Muscle of back (tissue), 11 donors: ENCODE data around the gene SNRNP35. TPM values are rescaled to one million over a fixed set of nuclear protein-coding genes. Genes with fewer than 3 reads are reported as not detected.
"Not testable (repeated sequence)": the region's sequence is repeated elsewhere in the genome, so short reads cannot be mapped to it uniquely, and the experiment has no call there.

ENCODE experiments used
- DNase-seq, 3 donors: peaks; one replicate each; pipeline versions ENCODE4 v3.0.0 to v3.0.0-alpha.2; 2013
- polyA plus RNA-seq, 10 donors: library from polyadenylated mRNA; unstranded; fragments of 120-200 nt; gene quantifications; one replicate each; pipeline ENCODE4 v1.2.1, GENCODE V29; 2013; ENCODE audit not compliant: insufficient read length in 10 of 10

SNRNP35 gene
- polyA plus RNA-seq, 10 donors, result 24.5 to 30.6 (median 28.6) TPM

DNA sequence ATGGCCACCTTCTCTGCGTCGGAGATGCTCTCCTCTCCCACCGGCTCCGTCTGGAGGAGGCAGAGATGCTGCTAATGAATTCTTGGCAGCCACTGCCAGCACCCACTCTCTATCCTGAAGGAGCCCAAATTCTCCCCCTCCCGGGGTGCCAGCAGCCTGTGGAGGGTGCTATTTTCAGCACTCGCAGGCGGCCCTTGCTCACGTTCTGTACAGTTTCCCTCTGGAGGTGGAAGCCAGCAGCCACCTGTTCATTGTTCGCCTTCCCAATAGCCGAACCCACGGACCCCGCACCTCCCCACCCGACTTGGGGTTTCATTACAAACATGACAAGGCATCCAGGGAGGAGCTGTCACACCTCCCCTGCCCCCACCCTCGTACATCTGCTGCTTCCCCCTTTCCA, 27.8 kb downstream of the SNRNP35 start:
- DNase-seq, result no peak

DNA sequence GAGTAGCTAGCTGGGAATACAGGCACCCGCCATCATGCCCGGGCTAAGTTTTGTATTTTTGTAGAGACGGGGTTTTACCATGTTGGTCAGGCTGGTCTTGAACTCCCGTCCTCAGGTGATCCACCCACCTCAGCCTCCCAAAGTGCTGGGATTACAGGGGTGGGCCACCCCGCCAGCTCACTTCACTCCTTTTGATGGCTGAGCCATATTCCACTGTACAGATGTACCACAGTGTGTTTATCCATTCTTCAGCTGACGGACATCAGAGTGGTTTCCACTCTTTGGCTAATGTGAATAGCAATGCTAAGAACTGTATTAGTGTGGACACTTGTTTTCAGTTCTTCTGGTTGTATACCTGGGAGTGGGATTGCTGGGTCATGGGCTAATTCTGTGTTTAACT, 29.5 kb downstream of the SNRNP35 start:
- DNase-seq, result no peak

DNA sequence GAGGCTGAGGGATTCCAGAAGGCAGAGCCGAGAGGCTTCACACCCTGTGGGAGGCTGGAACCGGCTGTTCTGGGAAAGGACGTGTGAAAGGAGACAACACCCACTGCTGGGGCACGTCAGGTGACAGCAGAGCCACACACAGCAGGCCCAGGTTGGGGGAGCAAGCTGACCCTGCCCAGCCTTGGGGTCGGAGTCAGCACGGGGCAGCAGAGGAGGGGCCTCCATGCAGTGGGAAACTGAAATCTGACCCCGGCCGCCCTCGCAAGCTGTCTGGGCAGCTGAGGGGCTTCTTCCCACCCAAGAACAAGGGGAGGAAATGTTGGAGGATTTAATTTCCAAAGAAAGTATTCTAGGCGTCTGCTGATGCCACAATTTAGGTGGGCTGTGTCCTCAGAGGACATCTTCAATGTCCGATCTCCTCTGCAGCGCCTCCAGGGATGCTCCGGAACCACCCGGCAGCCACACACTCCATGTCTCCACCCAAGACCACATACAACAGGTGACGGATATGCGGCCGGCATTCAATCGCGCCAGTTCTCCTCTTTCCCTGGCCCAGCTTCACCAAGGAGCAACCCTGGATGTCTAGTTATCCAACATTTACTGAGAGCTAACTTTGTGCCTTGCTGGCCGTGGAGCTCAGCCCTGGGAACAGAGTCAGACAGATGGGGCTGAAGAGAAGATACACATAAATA, 30.7 kb downstream of the SNRNP35 start:
- DNase-seq, result no peak

DNA sequence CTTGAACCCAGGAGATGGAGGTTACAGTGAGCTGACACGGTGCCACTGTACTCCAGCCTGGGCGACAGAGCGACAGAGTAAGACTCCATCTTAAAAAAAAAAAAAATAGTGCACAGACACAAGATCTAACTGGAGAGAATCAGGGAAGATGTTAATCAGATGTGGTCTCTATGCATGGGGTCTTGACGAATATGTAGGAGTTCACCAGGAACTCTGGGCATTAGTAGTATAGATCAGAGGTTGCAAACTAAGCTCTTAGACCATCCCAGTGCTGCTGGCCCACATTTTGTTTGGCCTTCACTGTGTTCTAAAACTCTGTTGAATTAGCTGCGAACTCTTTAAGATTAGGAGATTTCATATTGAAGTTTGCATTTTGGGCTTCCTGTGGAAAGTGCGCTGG, 31.6 kb downstream of the SNRNP35 start:
- no peak for DNase-seq

DNA sequence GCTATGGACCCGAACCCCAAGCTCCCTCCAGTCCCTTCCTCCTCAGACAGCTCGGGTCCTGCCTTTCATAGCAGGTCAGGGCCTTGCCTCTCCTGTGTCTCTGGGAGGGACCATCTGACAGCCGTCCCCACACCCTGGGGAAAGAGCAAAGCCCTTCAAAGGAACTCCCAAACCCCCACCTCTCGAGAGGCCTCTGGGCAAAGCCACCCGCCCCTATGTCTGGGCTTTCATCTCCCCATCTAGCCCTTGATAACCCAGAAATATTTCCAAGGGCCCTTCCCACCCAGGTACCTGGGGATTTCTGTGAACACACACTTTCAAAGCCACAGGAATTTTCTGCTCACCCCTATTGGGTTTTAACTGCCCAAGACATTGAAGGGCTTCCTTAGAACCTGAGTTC, 32.1 kb downstream of the SNRNP35 start:
- no peak for DNase-seq

DNA sequence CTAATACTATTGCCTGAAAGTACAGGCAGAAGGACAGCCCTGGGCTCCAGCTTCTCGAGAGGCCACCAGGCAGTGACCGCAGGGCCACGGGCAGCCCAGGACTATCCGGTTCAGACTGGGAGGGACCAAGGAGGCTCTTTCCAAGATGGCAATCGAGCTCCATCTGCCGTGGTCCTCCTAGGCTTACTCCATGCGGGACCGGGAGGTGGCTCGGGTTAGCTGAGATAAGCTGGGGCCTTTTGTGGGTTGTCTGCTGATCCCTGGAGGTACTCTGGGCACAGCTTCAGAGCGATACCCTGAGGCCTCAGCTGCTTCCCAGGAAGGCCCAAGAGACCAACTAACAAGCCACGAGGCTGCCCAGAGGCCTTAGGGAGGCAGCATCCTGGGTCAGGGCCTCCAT, 33.1 kb downstream of the SNRNP35 start:
- DNase-seq, result no peak

DNA sequence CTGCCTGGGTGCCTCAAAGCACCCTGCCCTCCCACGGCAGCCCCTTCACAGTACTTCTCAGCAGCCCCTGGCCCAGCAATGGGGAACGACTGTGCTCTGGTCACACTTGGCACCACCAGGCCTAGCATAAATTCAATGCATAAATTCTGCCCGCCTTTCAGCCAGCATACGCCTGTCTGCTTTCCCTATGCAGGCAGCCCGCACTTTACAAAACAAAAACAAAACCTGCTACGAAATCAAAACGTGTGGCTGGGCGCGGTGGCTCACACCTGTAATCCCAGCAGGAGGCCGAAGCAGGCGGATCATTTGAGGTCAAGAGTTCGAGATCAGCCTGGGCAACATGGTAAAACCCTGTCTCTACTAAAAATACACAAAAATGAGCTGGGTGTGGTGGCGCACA, 33.5 kb downstream of the SNRNP35 start:
- DNase-seq, result no peak

DNA sequence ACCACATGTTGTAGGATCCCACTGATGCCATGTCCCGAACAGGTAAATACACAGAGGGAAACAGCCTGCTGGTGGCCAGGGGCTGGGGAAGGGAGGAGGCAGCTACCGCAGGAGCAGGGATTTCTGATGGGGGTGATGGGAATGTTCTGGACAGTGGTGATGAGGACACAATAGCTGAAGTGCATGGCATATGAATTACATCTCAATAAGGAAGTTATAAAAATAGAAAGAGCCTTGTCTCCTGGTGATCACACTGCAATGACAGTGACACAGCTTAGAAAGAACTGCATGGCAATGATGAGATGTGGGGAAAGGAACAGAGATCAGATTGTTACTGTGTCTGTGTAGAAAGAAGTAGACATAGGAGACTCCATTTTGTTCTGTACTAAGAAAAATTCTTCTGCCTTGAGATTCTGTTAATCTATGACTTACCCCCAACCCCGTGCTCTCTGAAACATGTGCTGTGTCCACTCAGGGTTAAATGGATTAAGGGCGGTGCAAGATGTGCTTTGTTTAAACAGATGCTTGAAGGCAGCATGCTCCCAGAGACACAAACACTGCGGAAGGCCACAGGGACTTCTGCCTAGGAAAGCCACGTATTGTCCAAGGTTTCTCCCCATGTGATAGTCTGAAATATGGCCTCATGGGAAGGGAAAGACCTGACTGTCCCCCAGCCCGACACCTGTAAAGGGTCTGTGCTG, 34.5 kb downstream of the SNRNP35 start:
- DNase-seq, result not testable (repeated sequence)

DNA sequence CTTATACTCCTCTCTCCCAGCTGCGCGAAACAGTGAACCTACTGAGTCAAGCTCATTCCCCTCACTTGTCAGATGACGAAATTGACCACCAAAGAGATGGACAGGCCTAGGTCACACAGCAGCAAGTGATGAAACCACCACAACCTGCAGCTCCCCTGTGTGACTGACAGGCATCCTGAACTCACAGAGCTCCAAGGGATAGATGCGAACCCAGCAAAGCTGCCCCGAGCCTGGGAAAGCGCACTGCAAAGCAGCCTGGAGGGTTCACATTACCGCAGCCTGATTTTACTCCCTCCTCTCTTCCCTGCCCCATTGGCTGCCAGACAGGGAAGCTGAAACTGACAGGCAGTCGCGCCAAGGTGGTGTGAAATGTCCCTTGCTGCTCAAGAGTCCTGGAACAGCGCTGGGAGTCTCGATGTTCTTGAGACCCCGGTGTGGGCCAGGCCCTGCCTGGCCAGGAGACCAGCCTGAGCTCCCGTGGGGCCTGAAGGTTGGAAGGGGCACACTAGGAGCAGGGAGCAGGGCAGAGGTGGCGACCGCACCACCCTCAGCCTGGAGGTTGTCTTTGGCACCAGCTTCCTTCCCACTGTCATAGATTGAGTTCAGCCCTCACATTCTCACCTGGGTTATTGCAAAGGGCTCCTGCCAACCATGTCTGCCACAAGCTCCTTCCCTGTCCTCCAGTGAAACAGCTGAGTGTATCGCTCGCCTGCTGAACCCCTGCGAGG, 36.3 kb downstream of the SNRNP35 start:
- no peak for DNase-seq

DNA sequence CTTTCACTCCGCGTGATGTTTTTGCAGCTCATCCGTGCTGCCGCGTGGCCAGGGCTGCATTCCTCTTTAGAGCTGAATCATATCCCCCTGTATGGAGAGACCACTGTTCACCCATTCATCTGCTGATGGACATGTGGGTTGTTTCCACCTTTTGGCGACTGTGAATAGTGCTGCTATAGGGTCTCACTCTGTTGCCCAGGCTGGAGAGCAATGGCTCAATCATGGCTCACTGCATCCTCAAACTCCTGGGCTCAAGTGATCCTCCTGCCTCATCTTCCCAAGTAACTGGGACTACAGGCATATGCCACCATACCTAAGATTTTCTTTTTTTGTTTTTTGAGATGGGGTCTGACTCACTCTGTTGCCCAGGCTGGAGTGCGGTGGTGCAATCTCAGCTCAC, 39.1 kb downstream of the SNRNP35 start:
- DNase-seq, result no peak

DNA sequence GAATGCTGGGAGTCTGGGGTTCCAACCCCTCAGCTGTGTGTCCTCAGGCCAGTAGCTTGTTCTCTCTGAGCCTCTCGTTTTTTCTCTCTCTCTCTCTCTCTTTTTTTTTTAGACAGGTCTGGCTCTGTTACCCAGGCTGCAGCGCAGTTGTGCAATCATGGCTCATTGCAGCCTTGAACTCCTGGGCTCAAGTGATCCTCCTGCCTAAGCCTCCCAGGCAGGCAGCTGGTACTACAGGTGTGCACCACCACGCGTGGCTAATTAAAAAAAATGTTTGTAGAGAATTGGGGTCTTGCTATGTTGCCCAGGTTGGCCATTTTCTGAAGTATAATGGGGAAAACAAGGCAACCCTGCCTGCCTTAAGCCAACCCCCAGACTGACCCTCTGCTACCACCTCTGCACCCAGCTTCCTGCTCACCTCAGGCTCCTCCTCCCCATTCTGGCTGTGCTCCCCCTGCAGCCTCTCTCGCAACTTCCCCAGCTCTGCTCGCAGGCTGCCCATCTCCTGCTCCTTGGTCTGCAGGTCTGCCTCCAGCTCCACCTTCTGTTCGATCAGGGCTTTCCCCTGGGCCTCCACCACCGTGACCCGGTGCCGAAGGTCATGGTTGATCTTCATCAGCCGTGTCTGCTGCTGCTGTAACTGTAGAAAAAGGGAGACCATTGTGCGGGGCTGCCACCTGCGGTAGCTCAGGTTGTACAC, 40.3 kb downstream of the SNRNP35 start:
- DNase-seq, result no peak

DNA sequence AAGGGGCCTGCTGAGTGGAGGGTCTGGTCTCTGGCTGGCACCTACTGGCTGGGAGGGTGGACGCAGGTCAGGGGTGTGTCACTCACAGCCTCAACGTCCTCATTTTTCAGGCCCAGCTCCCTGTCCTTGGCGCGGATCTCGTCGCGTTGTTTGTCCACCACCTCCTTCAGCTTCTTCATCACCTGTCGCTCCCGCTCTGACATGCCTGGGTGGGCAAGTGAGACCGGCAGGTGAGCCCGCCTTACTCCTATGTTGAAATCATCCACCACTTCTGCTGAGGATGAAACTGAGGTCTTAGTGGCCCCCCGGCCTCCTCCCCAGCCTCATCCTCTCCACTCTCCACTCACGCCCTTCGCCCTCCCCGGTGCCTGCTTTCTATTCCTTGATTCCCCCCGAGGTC, 41.4 kb downstream of the SNRNP35 start:
- DNase-seq, result no peak

DNA sequence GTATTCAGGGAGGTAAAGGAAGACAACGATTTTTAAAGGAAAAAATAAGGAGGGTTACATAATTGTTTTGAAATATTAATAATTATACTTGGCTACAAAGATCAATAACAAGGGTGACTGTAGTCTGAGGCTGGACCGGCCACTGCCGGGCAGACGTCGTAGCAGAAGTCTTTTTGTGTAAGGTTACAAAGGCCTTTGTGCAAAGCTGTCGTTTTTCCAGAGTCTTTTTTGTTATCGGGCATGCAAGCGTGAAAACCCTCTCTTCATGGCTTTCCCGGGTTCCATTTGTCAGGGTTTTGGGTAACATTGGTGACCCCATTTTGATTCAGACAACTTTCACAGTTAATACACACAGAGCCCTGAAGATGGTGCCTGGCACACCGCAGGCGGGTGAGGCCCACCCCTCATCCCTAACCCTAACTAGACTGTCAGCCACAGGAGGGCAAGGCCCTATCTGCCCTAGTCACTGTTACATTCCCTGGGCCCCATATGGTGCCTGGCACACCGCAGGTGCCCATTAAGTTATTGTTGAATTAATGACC, 44.3 kb downstream of the SNRNP35 start:
- DNase-seq, result no peak

DNA sequence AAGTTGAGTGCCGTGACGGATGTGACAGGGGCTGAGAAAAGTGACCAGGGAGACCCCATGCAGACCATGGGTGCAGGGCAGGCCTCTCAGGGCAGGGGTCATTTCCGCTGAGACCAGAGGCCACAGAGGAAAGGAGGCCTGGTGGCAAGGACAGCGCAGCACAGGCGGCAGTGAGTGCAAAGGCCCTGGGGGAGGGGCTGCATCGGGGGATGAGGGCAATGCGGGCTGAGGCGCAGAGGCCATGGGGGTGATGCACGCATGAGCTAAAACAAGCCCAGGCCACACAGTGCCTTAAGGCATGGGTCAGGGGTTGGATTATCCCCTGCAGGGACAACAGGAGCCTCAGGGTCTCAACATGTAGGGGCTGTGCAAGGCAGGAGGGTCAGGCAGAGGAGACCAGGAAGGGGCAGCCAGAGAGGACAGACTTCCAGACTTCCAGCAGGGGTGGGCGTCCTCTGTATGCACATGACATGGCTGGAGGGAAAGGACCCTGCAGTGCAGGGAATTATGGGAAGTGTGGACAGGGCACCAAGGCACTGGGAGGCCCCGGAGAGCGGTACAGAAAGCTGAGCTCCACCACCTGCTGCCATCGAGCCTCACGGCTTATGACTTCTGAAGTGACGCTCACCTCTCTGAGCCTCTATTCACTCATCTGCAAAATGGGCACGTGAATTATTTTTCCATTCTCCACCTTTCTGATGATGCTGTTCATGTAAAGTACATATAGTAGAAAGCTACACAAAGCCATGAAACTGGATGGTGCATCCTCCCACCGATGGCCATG, 48.3 kb downstream of the SNRNP35 start:
- DNase-seq, result no peak

DNA sequence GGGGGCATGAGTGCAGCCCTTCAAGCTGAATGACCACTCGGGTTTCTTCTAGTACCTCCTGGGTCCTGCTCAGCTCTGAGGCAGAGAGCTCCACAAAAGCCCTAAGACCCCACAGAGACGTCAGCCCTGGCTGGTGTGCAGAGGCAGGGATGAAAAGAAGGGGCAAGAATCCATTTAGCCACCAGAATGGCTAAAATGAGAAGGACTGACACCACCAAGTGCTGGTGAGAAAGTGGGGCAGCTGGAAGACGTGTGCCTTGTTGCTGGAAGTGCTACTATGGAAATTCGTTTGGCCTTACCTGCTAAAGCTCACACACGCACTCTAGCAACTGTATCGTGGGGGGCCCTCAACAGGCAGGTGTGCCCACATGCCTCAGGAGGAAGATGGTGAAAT, 48.9 kb downstream of the SNRNP35 start:
- DNase-seq, result no peak

DNA sequence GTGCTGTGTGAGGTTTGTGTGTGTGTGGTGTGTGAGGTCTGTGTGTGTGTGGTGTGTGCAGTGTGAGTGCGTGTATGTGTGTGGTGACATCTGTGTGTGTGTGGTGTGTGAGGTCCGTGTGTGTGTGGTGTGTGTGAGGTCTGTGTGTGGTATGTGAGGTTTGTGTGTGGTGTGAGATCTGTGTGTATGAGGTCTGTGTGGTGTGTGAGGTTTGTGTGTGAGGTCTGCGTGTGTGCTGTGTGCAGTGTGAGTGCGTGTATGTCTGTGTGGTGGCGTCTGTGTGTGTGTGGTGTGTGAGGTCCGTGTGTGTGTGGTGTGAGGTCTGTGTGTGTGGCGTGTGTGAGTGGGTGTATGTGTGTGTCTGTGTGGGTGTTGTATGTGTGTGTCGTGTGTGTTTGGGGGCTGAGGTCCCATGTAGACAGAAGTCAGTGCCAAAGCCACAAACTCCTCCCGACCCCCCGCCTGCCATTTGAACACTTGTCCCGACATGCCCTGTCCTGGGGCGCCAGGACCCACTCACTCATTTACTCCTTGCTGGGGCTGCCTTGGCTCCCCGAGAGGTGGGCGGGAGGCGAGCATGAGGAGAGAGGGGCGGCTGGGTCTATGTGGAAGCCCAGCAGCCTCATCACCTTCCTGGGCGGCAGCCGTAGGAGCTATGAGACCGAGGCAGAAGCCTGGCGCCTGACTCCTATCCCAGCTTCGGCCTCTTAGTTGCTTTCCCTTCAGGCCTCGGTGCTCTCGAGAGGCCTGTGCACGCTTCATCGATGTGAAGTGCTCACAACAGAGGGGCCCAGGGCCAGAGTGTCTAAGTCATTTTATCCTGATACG, 55.1 kb downstream of the SNRNP35 start:
- no peak for DNase-seq

DNA sequence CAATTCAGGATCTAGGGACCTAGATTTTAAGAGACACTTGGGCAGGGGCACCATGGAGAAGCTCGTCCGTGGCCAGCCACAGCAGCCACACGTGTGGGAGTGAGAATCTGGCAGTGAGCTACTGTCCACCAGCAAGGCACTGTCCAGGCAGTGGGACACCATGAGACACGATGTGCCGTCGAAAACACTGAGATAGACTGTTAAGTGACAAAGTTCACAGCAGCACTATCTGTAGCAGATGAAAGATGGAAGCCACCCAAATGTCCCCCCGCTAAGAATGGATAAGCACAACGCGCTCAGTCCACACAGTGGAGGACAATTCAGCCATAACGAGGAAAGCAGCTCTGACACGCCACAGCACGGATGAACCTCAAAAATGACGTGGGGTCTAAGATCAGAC, 55.9 kb downstream of the SNRNP35 start:
- DNase-seq, result no peak

DNA sequence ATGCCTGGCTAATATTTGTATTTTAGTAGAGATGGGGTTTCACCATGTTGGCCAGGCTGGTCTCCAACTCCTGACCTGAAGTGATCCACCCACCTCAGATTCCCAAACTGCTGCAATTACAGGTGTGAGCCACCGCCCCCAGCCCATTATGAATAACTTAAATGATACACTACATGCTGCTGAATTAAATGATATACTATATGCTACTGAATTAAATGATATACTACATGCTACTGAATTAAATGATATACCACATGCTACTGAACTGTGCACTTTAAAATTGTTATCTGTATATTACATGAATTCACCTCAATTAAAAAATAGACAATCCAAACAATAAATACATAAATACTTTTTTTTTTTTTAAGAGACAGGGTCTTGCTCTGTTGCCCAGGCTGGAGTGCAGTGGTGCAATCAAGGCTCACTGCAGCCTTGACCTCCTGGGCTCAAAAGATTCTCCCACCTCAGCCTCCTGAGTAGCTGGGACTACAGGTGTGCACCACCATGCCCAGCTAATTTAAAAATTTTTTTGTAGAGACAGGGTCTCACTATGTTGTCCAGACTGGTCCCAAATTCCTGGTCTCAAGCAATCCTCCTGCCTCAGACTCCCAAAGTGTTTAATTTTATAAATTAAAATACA, 56.8 kb downstream of the SNRNP35 start:
- not testable (repeated sequence) for DNase-seq

DNA sequence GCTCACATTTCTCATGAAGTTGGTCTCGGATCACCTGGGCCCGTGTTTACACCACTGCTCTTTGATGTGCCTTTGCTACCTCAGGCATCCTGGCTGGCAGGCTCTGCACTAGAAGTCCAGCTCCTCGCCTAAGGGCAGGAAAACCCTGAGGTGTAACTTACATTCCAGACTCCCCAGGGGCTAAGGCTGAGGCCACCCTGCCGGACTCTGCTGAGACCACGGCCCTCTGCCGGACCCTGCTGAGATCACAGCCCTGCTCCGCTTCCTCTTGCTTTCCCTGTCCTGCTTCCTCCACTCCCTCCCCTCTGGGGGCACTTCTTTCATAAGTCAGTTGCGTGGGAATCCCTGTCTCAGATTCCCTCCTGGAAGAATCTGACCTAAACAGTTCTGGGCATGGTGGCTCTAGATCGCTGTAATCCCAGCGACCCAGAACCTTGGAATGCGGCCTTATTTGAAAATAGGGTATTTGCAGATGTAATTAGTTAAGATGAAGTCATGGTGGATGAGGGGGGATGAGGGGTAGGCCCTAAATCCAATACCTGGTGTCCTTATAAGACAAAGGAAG, 58.4 kb downstream of the SNRNP35 start:
- no peak for DNase-seq
